Neuronal stem cell (in vitro differentiated cells): ENCODE results near the gene KIAA1755.

ENCODE experiments used
- DNase-seq: peaks from one replicate; pipeline ENCODE4 v3.0.0-alpha.2; 2013; ENCODE audit warnings: low spot score
- H2AFZ ChIP-seq: one replicate; pipeline ENCODE4 v1.6.1; 2013; ENCODE audit warnings: mild to moderate bottlenecking, low read length, inconsistent platforms
- H2AK5ac ChIP-seq: 2 replicates; pipeline ENCODE4 v1.6.1; 2013; ENCODE audit warnings: low read depth, mild to moderate bottlenecking, inconsistent platforms, low read length, moderate library complexity, mixed read lengths
- H2BK120ac ChIP-seq: 2 replicates; pipeline ENCODE4 v1.6.1; 2013; ENCODE audit warnings: low read depth, mild to moderate bottlenecking, inconsistent platforms, low read length, moderate library complexity, mixed read lengths
- H2BK12ac ChIP-seq: one replicate; pipeline ENCODE4 v1.6.1; 2013; ENCODE audit warnings: low read length, inconsistent platforms
- H2BK15ac ChIP-seq: 2 replicates; pipeline ENCODE4 v1.6.1; 2013; ENCODE audit warnings: mild to moderate bottlenecking, low read length, inconsistent platforms, mixed read lengths
- H2BK5ac ChIP-seq: one replicate; pipeline ENCODE4 v1.6.1; 2013; ENCODE audit warnings: inconsistent platforms, mild to moderate bottlenecking, low read length, moderate library complexity
- H3K14ac ChIP-seq: one replicate; pipeline ENCODE4 v1.6.1; 2013; ENCODE audit warnings: low read length, inconsistent platforms
- H3K18ac ChIP-seq: 2 replicates; pipeline ENCODE4 v1.6.1; 2013; ENCODE audit warnings: low read length, inconsistent platforms
- H3K23ac ChIP-seq: 2 replicates; pipeline ENCODE4 v1.6.1; 2013; ENCODE audit warnings: low read depth, mild to moderate bottlenecking, mixed read lengths, low read length, inconsistent platforms; ENCODE audit not compliant: poor library complexity
- H3K27ac ChIP-seq: replicated peaks from 3 replicates; pipeline ENCODE4 v1.5.1; 2013; ENCODE audit warnings: low read length, inconsistent platforms
- H3K27me3 ChIP-seq, 3 experiments: 2 replicates each; pipeline ENCODE4 v1.6.1; 2013; ENCODE audit warnings: low read length in 3 of 3, mild to moderate bottlenecking in 2 of 3, inconsistent platforms in 1 of 3, low read depth in 1 of 3, mixed read lengths in 1 of 3, moderate library complexity in 1 of 3; ENCODE audit not compliant: control insufficient read depth in 3 of 3, insufficient read depth in 3 of 3
- H3K36me3 ChIP-seq, 2 donors: replicated peaks in 1 of 2; 2 replicates each; pipeline ENCODE4 v1.6.1; 2013; ENCODE audit warnings: low read length in 2 of 2; ENCODE audit not compliant: control insufficient read depth in 2 of 2, insufficient read depth in 2 of 2
- H3K4ac ChIP-seq: 2 replicates; pipeline ENCODE4 v1.6.1; 2013; ENCODE audit warnings: inconsistent platforms, mild to moderate bottlenecking, low read length, moderate library complexity
- H3K4me1 ChIP-seq, 2 donors: 1 replicate in 1 of 2; 2 replicates in 1 of 2; pipeline ENCODE4 v1.6.1; 2013; ENCODE audit warnings: low read length in 2 of 2, low read depth in 1 of 2; ENCODE audit not compliant: control insufficient read depth in 2 of 2, insufficient read depth in 1 of 2
- H3K4me2 ChIP-seq: one replicate; pipeline ENCODE4 v1.6.1; 2013; ENCODE audit warnings: mild to moderate bottlenecking, low read length, inconsistent platforms; ENCODE audit not compliant: insufficient read depth, poor library complexity, severe bottlenecking
- H3K4me3 ChIP-seq, 2 donors: 2 replicates each; pipeline ENCODE4 v1.5.1; 2013; ENCODE audit warnings: low read length in 2 of 2, mild to moderate bottlenecking in 2 of 2, inconsistent platforms in 1 of 2, moderate library complexity in 1 of 2
- H3K79me1 ChIP-seq: one replicate; pipeline ENCODE4 v1.6.1; 2013; ENCODE audit warnings: low read depth, mild to moderate bottlenecking, inconsistent platforms, low read length, moderate library complexity
- H3K9ac ChIP-seq: one replicate; pipeline ENCODE4 v1.6.1; 2013; ENCODE audit warnings: mild to moderate bottlenecking, low read depth, low read length, inconsistent platforms; ENCODE audit not compliant: poor library complexity
- H3K9me3 ChIP-seq, 2 donors: replicated peaks in 1 of 2; 2 replicates each; pipeline versions ENCODE3 to v1.6.1; 2013; ENCODE audit warnings: low read length in 2 of 2, mild to moderate bottlenecking in 2 of 2, inconsistent platforms in 1 of 2, low read depth in 1 of 2, mixed read lengths in 1 of 2, moderate library complexity in 1 of 2; ENCODE audit not compliant: control insufficient read depth in 2 of 2, insufficient read depth in 1 of 2
- H4K8ac ChIP-seq: one replicate; pipeline ENCODE4 v1.6.1; 2013; ENCODE audit warnings: low read depth, mild to moderate bottlenecking, inconsistent platforms, low read length, moderate library complexity
- H4K91ac ChIP-seq: one replicate; pipeline ENCODE4 v1.6.1; 2013; ENCODE audit warnings: low read length, low read depth, mild to moderate bottlenecking, inconsistent platforms; ENCODE audit not compliant: poor library complexity
- WGBS, 2 donors: extraction: QIAGEN DNeasy Blood & Tissue Kit; methylation state at CpG; one replicate each; pipeline ENCODE4 v1.1.7; 2013; ENCODE audit warnings: missing lambda C conversion rate in 2 of 2, mixed read lengths in 1 of 2; ENCODE audit not compliant: insufficient read length in 2 of 2, insufficient replicate concordance in 1 of 2; ENCODE audit errors: extremely low coverage in 2 of 2; 5-methylcytosine and 5-hydroxymethylcytosine counted together

The KIAA1755 gene

GRCh38 chr20:38181971-38182370 is 78.6 kb downstream of the KIAA1755 start:
- Histone ChIP-seq H2AK5ac (no peak overlapping the region), H3K4me3 (no peak overlapping the region), H3K36me3 (no peaks in the 10 kb centered on the region), H3K27me3 (peaks cover 0 to 2% (median 0%) of the 10 kb centered on the region in 3 experiments), H2BK15ac (no peak overlapping the region), H3K9ac (no peak overlapping the region), H3K18ac (no peak overlapping the region), H2BK12ac (no peak overlapping the region), H3K23ac (no peak overlapping the region), H3K4me2 (no peak overlapping the region), H3K4me1 (peaks cover 0 to 4% of the 10 kb centered on the region in 2 donors), H2AFZ (no peak overlapping the region), H4K91ac (no peak overlapping the region), H2BK5ac (no peak overlapping the region), H2BK120ac (no peak overlapping the region), H3K9me3 (peaks cover 0 to 5% of the 10 kb centered on the region in 2 donors), H4K8ac (no peak overlapping the region), H3K4ac (no peak overlapping the region), H3K27ac (no peak overlapping the region), H3K79me1 (no peaks in the 10 kb centered on the region), H3K14ac (no peak overlapping the region)
- DNase-seq, result no peak
- no CpG with 5 or more reads among the region's 3 CpGs for WGBS, 2 donors

GRCh38 chr20:38181207-38181801 is 79.2 kb downstream of the KIAA1755 start:
- H3K9me3 ChIP-seq, result peaks cover 0 to 5% of the 10 kb centered on the region in 2 donors
- H2BK5ac ChIP-seq, result no peak overlapping the region
- peaks cover 0 to 5% of the 10 kb centered on the region in 2 donors for H3K4me1 ChIP-seq
- no peak overlapping the region for H4K8ac ChIP-seq
- H2AK5ac ChIP-seq, result no peak overlapping the region
- no peaks in the 10 kb centered on the region for H3K79me1 ChIP-seq
- no peak overlapping the region for H3K4me3 ChIP-seq
- no peak overlapping the region for H3K4ac ChIP-seq
- H3K14ac ChIP-seq, result no peak overlapping the region
- H3K9ac ChIP-seq, result no peak overlapping the region
- no peak overlapping the region for H2BK15ac ChIP-seq
- H3K23ac ChIP-seq, result no peak overlapping the region
- H3K4me2 ChIP-seq, result no peak overlapping the region
- WGBS, 2 donors, result no CpG with 5 or more reads among the region's 7 CpGs
- no peak for DNase-seq
- H3K18ac ChIP-seq, result no peak overlapping the region
- no peak overlapping the region for H2BK12ac ChIP-seq
- H4K91ac ChIP-seq, result no peak overlapping the region
- peaks cover 0 to 2% (median 0%) of the 10 kb centered on the region in 3 experiments for H3K27me3 ChIP-seq
- no peak overlapping the region for H2AFZ ChIP-seq
- no peak overlapping the region for H2BK120ac ChIP-seq
- no peak overlapping the region for H3K27ac ChIP-seq
- H3K36me3 ChIP-seq, result no peaks in the 10 kb centered on the region

- peaks cover 0 to 6% of the 10 kb centered on the region in 2 donors for H3K4me1 ChIP-seq
- H3K27me3 ChIP-seq, result peaks cover 0 to 2% (median 0%) of the 10 kb centered on the region in 3 experiments
- no peak overlapping the region for H2AFZ ChIP-seq
- no peak overlapping the region for H3K9ac ChIP-seq
- no peak overlapping the region for H3K4me2 ChIP-seq
- peaks cover 0 to 5% of the 10 kb centered on the region in 2 donors for H3K9me3 ChIP-seq
- no peak overlapping the region for H3K23ac ChIP-seq
- H2BK120ac ChIP-seq, result no peak overlapping the region
- no peaks in the 10 kb centered on the region for H3K79me1 ChIP-seq
- H4K91ac ChIP-seq, result no peak overlapping the region
- H3K36me3 ChIP-seq, result no peaks in the 10 kb centered on the region
- no peak overlapping the region for H2BK5ac ChIP-seq
- no peak overlapping the region for H4K8ac ChIP-seq
- H3K4me3 ChIP-seq, result no peak overlapping the region
- peak overlapping the region; percentile 6 for H2AK5ac ChIP-seq
- no peak for DNase-seq
- H3K4ac ChIP-seq, result no peak overlapping the region
- no peak overlapping the region for H3K27ac ChIP-seq
- no peak overlapping the region for H3K14ac ChIP-seq
- H2BK12ac ChIP-seq, result no peak overlapping the region
- no peak overlapping the region for H2BK15ac ChIP-seq
- WGBS, 2 donors, result no CpG with 5 or more reads among the region's 5 CpGs
- H3K18ac ChIP-seq, result no peak overlapping the region
Observed at GRCh38 chr20:38180781-38181180, 79.8 kb downstream of the KIAA1755 start.

- Histone ChIP-seq H2BK15ac (no peak overlapping the region), H2BK12ac (no peak overlapping the region), H3K14ac (no peak overlapping the region), H3K23ac (no peak overlapping the region), H3K27ac (no peak overlapping the region), H4K91ac (no peak overlapping the region), H3K9ac (no peak overlapping the region), H3K36me3 (no peaks in the 10 kb centered on the region), H2BK120ac (no peak overlapping the region), H3K4me3 (no peak overlapping the region), H2BK5ac (no peak overlapping the region), H3K4me2 (no peak overlapping the region), H3K4me1 (peaks cover 0 to 9% of the 10 kb centered on the region in 2 donors), H3K79me1 (no peaks in the 10 kb centered on the region), H2AFZ (no peak overlapping the region), H3K18ac (no peak overlapping the region), H4K8ac (no peak overlapping the region), H3K4ac (no peak overlapping the region), H2AK5ac (no peak overlapping the region), H3K27me3 (peaks cover 0 to 2% (median 0%) of the 10 kb centered on the region in 3 experiments), H3K9me3 (peaks cover 0 to 5% of the 10 kb centered on the region in 2 donors)
- WGBS, 2 donors, result no CpG with 5 or more reads among the region's 6 CpGs
- DNase-seq, result no peak
Observed at GRCh38 chr20:38179846-38180245, 80.7 kb downstream of the KIAA1755 start.
